ENCODE results near the gene C15orf39.
"Not testable (repeated sequence)": the region's sequence is repeated elsewhere in the genome, so short reads cannot be mapped to it uniquely, and the experiment has no call there.

C15orf39 gene

DNA sequence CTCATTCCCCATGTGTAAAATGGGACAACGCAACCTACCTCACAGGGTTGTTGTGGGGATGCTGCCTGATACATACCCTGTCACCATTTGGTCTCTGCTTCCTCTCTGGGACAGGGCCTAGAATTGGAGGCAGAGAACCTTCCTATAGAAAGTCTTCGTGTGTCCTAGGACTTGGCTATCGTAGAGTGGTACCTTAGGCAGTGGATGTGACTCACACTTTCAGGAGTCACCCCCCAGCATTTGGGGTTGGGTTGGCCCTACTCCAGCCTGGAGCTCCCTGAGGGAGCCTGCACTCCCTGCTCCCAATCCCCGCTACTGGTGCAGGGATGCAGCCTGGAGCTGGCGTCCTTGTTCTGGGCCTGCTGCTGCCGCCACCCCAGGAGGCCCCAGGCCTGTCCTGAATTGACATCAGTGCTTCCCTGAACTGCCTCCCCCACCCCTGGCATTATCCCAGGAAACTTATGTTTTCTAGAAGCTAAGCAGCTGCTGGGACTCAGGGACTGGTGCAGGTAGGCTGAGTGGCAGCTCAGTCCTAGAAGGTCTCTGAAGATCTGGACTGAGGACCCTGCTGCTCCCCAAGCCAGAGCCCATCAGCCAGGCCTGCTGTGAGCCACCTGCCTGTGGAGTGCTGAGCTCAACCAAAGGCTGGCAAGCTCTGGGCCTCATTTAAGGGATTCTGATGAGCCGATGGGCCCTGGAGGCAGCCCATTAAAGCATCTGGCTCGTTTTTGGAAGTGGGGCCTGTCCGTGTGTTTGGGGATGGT, 9.9 kb downstream of the C15orf39 start:
- no peak for DNase-seq (ENCODE audit: low read depth, low spot score)

GRCh38 chr15:75212200-75212858, 10.6 kb downstream of the C15orf39 start:
- DNase-seq (ENCODE audit: low read depth, low spot score), result no peak

DNA sequence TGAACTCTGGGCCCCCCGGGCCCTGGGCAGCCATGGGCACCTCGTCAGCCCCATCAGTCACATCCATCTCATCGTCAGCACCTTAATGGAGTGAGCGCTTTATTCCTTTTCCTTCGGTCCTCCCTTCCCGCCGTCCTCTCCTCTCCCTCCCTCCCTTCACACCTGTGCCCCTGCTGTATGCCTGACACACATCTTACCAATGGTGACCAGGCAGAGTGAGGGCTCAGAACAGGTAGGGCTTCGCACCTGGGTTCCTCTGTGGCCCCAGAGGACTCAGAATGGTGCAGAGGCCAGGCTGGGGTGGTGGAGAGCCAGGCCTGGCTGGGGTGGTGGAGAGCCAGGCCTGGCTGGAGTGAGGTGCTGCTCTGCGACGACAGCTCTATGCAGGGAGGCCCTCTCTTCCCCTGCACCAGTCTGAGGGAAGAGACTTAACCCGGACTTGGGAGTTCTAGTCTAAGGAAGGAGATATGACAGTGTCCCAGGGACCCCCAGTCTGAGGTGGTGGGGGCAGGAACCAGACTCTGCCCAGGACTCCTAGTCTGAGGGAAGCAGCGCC, 11.6 kb downstream of the C15orf39 start:
- DNase-seq (ENCODE audit: low read depth, low spot score), result no peak

DNA sequence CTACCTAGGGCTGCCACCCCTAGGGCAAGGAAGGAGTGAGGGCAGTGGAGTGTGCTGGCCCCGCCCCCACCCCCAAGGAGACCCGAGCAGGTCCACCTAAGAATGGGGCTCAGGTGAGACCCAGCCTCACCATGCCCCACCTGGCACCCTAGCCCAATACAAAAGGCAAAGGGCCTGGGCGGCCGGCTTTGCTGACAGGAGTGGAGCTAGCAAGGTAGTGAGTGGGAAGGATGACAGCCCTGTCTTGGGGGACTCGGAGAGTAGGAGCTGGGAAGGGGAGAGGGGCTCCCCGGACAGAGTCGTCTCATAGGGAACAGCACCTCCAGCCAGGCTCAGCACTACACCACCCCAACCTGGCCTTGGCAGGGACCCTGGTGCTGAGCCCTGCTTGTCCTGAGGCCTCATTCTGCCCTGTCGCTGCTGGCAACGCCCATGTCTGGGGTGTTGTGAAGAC, 12.1 kb downstream of the C15orf39 start:
- DNase-seq (ENCODE audit: low read depth, low spot score), result no peak

DNA sequence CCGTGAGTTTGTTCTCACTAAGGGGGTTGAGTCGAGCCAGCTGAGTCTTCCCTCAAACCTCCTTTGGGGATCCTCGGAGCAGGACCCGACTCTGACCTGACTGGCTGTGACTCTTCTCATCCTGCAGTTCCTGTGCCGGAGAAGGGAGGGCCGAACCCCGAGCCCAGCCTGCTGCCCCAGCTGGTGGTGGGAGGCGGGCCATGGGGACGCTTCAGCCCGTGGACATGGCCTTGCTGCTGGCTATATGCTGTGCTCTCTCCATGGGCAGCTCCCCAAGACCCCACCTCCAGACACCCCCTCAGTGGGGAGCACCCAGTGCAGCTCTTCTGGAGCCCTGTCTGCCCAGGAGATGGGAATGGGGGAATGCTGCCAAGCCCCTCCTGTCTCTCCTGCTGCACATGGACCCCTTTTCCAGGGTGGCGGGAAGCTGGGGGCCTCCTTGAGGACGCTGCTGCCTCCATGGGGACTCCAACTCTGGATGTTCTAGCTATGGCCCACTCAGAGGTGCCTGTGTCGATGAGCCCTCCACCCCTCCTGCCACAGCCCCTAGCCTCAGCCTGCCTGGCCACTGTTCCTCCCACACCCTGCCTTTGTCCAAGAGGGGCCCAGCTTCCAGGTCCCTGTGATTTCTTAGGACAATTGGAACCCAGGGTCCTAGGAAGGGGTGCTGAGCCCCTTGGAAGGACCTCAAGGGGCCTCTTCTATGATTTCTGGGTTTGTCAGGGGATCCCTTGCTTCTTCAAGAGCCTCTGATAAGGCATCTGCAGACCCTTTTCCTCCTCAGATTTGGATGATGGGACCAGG, 12.8 kb downstream of the C15orf39 start:
- DNase-seq (ENCODE audit: low read depth, low spot score), result no peak

- DNase-seq (ENCODE audit: low read depth, low spot score), result no peak
Observed at GRCh38 chr15:75215107-75216004, 13.7 kb downstream of the C15orf39 start.

GRCh38 chr15:75217012-75217411, 15.3 kb downstream of the C15orf39 start:
- DNase-seq (ENCODE audit: low read depth, low spot score), result no peak

- not testable (repeated sequence) for DNase-seq (ENCODE audit: low read depth, low spot score)
Observed at GRCh38 chr15:75217574-75217973, 15.9 kb downstream of the C15orf39 start.

DNA sequence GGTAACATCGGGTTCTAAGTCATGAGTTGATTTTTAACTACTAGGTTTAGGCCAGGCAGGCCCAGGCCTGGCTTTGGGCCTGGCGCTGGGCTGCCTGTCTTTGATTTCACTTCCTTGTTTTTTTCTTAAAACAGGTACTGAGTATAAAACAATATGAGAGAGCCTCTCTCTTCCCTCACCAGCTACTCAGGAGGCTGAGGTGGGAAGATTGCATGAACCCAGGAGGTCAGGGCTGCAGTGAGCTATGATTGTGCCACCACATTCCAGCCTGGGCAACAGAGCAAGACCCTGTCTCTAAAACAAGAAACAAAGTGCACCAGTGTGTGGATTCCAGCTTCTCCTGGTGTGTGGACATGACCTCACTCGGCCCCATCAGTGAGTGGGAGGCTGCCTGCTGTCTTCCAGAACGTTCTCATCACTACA, 17.8 kb downstream of the C15orf39 start:
- not testable (repeated sequence) for DNase-seq (ENCODE audit: low read depth, low spot score)

- no peak for DNase-seq (ENCODE audit: low read depth, low spot score)
Observed at GRCh38 chr15:75223688-75224087, 22.0 kb downstream of the C15orf39 start.

- no peak for DNase-seq (ENCODE audit: low read depth, low spot score)
Observed at GRCh38 chr15:75224281-75224680, 22.6 kb downstream of the C15orf39 start.

GRCh38 chr15:75225102-75225836, 23.6 kb downstream of the C15orf39 start:
- not testable (repeated sequence) for DNase-seq (ENCODE audit: low read depth, low spot score)

DNA sequence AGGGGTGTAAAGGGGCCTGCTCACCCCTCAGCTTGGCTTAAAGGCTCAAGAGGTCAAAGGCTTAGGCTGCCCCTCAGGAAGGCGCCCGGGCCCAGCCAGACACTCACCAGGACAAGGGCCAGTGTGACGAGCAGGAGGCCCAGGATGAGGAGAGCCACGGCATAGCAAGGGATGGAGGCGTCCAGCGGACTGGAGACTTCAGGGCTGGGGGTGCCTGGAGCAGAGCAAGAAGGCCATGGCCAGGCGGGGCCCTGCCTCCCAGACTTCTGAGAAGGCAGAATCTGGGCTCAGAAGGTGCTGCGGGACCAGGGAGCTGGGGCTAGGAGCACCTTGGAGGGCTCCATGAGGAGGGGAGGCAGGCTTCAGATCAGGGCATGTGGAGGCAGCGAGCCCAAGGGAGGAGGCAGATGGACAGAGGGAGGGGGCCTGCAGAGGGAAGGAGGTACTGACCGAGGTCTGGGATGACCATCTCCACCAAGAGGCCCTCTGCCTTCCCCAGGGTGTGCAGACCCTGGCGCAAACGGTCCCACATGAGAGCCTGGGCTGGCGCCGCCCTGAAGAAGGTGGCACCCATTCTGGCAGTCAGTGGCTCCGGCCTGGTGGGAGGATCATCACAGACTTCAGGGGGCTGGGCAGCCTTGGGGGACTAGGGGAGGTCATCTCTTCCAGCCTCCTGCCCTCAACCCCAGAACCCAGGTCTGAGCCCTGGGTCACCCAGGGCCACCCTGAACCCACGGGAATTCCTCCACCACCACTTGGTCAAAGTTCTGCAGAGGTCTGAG, 24.5 kb downstream of the C15orf39 start:
- DNase-seq (ENCODE audit: low read depth, low spot score), result no peak

- not testable (repeated sequence) for DNase-seq (ENCODE audit: low read depth, low spot score)
Observed at GRCh38 chr15:75227112-75227511, 25.4 kb downstream of the C15orf39 start.

GRCh38 chr15:75227663-75228280, 26.1 kb downstream of the C15orf39 start:
- DNase-seq (ENCODE audit: low read depth, low spot score), result no peak

DNA sequence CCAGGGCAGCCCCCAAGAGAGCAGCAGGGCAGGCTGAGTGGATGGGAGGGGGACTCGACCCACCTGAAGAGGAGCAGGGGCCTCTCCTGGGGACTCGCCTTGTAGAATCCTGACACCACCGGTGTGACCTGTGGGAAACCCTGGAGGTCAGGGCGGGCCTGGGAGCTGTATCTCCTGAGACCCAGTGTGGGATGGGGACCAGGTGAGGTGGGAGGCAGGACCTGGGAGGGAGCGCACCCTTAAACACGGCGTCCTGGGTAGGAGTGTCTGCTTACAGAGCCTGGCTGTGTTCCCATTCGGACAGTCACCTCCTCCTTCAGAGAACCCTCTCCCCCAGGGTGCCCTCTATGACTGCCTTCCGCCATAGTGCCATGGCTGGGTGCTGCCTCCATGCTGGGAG, 27.1 kb downstream of the C15orf39 start:
- no peak for DNase-seq (ENCODE audit: low read depth, low spot score)

GRCh38 chr15:75229191-75230015, 27.7 kb downstream of the C15orf39 start:
- DNase-seq (ENCODE audit: low read depth, low spot score), result no peak

- DNase-seq (ENCODE audit: low read depth, low spot score), result no peak
Observed at GRCh38 chr15:75230016-75230343, 28.3 kb downstream of the C15orf39 start.
